NB4 (cell line): ENCODE data around the gene SCYGR1.
"Not testable (repeated sequence)": the region's sequence is repeated elsewhere in the genome, so short reads cannot be mapped to it uniquely, and the experiment has no call there.

Experiments used
- DNase-seq: peaks from one replicate; pipeline ENCODE4 v3.0.0; 2010; ENCODE audit warnings: low read depth
- H3K4me3 ChIP-seq: one replicate; pipeline ENCODE4 v1.5.1; 2011; ENCODE audit warnings: mild to moderate bottlenecking, low read depth, low read length, moderate library complexity
- CTCF ChIP-seq: IDR thresholded peaks from one replicate; pipeline ENCODE4 v1.5.1; 2012; ENCODE audit warnings: low read depth, low read length
- MYC ChIP-seq: IDR thresholded peaks from 2 replicates; pipeline ENCODE4 v1.6.1; 2011; ENCODE audit warnings: low read depth, low read length
- POLR2A ChIP-seq: IDR thresholded peaks from 2 replicates; pipeline ENCODE4 v1.6.1; 2011; ENCODE audit warnings: mild to moderate bottlenecking; ENCODE audit not compliant: insufficient read length; ENCODE audit errors: extremely low read depth
- TF ChIP-seq, protein P1 (sequence below): IDR thresholded peaks from 2 replicates; pipeline ENCODE4 v1.6.1; 2011; ENCODE audit warnings: low read depth, low read length

SCYGR1 gene

GRCh38 chr2:227365833-227366232 lies 21.9 kb downstream of the SCYGR1 start:
- H3K4me3 ChIP-seq: no peak overlapping the region
- TF ChIP-seq POLR2A (no peak), MYC (no peak), CTCF (no peak)
- TF ChIP-seq, protein P1, sequence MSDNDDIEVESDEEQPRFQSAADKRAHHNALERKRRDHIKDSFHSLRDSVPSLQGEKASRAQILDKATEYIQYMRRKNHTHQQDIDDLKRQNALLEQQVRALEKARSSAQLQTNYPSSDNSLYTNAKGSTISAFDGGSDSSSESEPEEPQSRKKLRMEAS: no peak
- DNase-seq: no peak

- DNase-seq, H3K4me3 ChIP-seq: not testable (repeated sequence)
Observed at GRCh38 chr2:227364585-227365263, 23.0 kb downstream of the SCYGR1 start.

GRCh38 chr2:227363756-227364155 lies 24.0 kb downstream of the SCYGR1 start:
- TF ChIP-seq, protein P1: no peak
- no peak for TF ChIP-seq POLR2A
- TF ChIP-seq MYC: no peak
- TF ChIP-seq CTCF: peak; percentile 49
- no peak overlapping the region for H3K4me3 ChIP-seq
- peak; percentile 58 for DNase-seq

DNA sequence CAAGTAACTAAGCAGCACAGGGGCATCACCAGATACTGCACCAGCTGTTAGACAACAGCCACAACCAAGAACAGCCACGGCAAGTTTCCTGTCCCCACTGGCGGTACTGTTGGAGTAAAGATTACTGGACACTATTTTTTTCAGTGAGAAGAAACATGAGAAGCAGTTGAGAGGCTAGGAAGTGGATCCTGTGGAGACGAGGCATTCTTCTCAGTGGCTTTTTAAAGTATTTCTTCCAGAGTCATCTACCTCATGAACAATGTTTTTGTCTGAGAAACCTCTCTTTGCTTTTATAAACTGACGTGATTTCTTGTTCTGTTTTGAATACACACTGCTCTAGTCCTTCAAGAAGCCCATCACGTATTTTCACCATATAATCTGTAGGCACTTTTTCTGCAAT lies 27.4 kb downstream of the SCYGR1 start:
- no peak for DNase-seq
- TF ChIP-seq MYC (no peak), POLR2A (no peak), CTCF (no peak)
- TF ChIP-seq, protein P1: no peak
- H3K4me3 ChIP-seq: no peak overlapping the region

GRCh38 chr2:227351639-227352038 lies 36.1 kb downstream of the SCYGR1 start:
- TF ChIP-seq MYC (no peak), CTCF (no peak), POLR2A (no peak)
- TF ChIP-seq, protein P1: no peak
- DNase-seq: no peak
- no peak overlapping the region for H3K4me3 ChIP-seq

GRCh38 chr2:227349989-227350612 lies 37.6 kb downstream of the SCYGR1 start:
- TF ChIP-seq CTCF (no peak), MYC (no peak)
- TF ChIP-seq, protein P1: no peak
- H3K4me3 ChIP-seq: no peak overlapping the region
- DNase-seq: no peak
